CD4-positive, alpha-beta T cell treated with Interleukin-2 at 100 ng/mL for 4 hours (primary cell): Measurements from ENCODE around the gene PTAR1.

ENCODE experiments used
- DNase-seq: peaks from one replicate; pipeline ENCODE4 v3.0.0-alpha.2; 2020; ENCODE audit warnings: low spot score

Gene PTAR1

GRCh38 chr9:69750085-69750484 lies 9.7 kb downstream of the PTAR1 start:
- no peak for DNase-seq

- no peak for DNase-seq
These were observed 11.5 kb downstream of the PTAR1 start for GRCh38 chr9:69748304-69748703.

- no peak for DNase-seq
These were observed 12.8 kb downstream of the PTAR1 start for GRCh38 chr9:69746859-69747560.

GRCh38 chr9:69745716-69746437 lies 13.9 kb downstream of the PTAR1 start:
- no peak for DNase-seq

- no peak for DNase-seq
These were observed 15.0 kb downstream of the PTAR1 start for GRCh38 chr9:69744688-69745380.

GRCh38 chr9:69743930-69744329 lies 15.9 kb downstream of the PTAR1 start:
- DNase-seq, result no peak

- DNase-seq, result no peak
These were observed 18.8 kb downstream of the PTAR1 start for GRCh38 chr9:69740872-69741505.

GRCh38 chr9:69731348-69731747 lies 28.5 kb downstream of the PTAR1 start:
- no peak for DNase-seq

- DNase-seq, result no peak
These were observed 39.8 kb downstream of the PTAR1 start for GRCh38 chr9:69719983-69720382.

GRCh38 chr9:69719367-69719766 lies 40.4 kb downstream of the PTAR1 start:
- no peak for DNase-seq

- no peak for DNase-seq
These were observed 41.6 kb downstream of the PTAR1 start for GRCh38 chr9:69718218-69718617.

- no peak for DNase-seq
These were observed 44.0 kb downstream of the PTAR1 start for GRCh38 chr9:69715825-69716224.

GRCh38 chr9:69715096-69715495 lies 44.7 kb downstream of the PTAR1 start:
- no peak for DNase-seq

- no peak for DNase-seq
These were observed 62.3 kb downstream of the PTAR1 start for GRCh38 chr9:69697475-69697874.

- no peak for DNase-seq
These were observed 63.0 kb downstream of the PTAR1 start for GRCh38 chr9:69696802-69697201.

GRCh38 chr9:69689991-69690538 lies 69.7 kb downstream of the PTAR1 start:
- DNase-seq, result no peak

GRCh38 chr9:69683927-69684326 lies 75.9 kb downstream of the PTAR1 start:
- DNase-seq, result no peak

- DNase-seq, result no peak
These were observed 80.8 kb downstream of the PTAR1 start for GRCh38 chr9:69678843-69679538.

- no peak for DNase-seq
These were observed 81.9 kb downstream of the PTAR1 start for GRCh38 chr9:69677931-69678330.

GRCh38 chr9:69675563-69675962 lies 84.2 kb downstream of the PTAR1 start:
- DNase-seq, result no peak

GRCh38 chr9:69674716-69675438 lies 84.9 kb downstream of the PTAR1 start:
- no peak for DNase-seq
